ENCODE data around the gene STK32A. TPM values are rescaled to one million over a fixed set of nuclear protein-coding genes. Genes with fewer than 3 reads are reported as not detected.

The STK32A gene
- total and polyA plus RNA-seq, 4 experiments from 2014 or later = not detected

GRCh38 chr5:147303976-147304375 is 69.2 kb downstream of the STK32A start:
- H3K4me3 ChIP-seq (ENCODE audit: low read length in 2 of 2) = no peak overlapping the region

GRCh38 chr5:147305147-147305546 is 70.3 kb downstream of the STK32A start:
- ChIA-PET POLR2A (ENCODE audit: partially characterized antibody) (no interaction called here), CTCF (ENCODE audit: partially characterized antibody) (no interaction called here)

More at GRCh38 chr5:147303976-147304375, 69.2 kb downstream of the STK32A start:
- no peaks in the 10 kb centered on the region for H3K9me3 ChIP-seq (ENCODE audit: control insufficient read depth in 1 of 2, low read length in 2 of 2)
- no peak for DNase-seq
- no peaks in the 10 kb centered on the region for H3K4me1 Mint-ChIP-seq
- no peaks in the 10 kb centered on the region for H3K4me1 ChIP-seq (ENCODE audit: insufficient read depth, low read length)
- H3K9me3 Mint-ChIP-seq = peaks cover 0 to 5% (median 0%) of the 10 kb centered on the region in 8 donors
- H3K27me3 Mint-ChIP-seq = no peaks in the 10 kb centered on the region
- no peaks in the 10 kb centered on the region for H3K27me3 ChIP-seq (ENCODE audit: insufficient read depth, low read length)
- no peaks in the 10 kb centered on the region for H3K36me3 ChIP-seq (ENCODE audit: insufficient read depth, low read length)
- H3K36me3 Mint-ChIP-seq = no peaks in the 10 kb centered on the region
- POLR2A ChIA-PET (ENCODE audit: partially characterized antibody) = no interaction called here
- no peak overlapping the region for H3K4me3 Mint-ChIP-seq
- CTCF ChIA-PET (ENCODE audit: partially characterized antibody) = interaction anchor here (0.9 kb wide), 1 partner anchor 23 kb away, joined by 3 read pairs; no protein-coding TSS in a partner anchor
- intact Hi-C loops (cut with micrococcal nuclease) = no loop called here
- H3K27ac ChIP-seq (ENCODE audit: low read depth, low read length) = no peak overlapping the region
- no peak overlapping the region for H3K27ac Mint-ChIP-seq

GRCh38 chr5:147306351-147306750 is 71.5 kb downstream of the STK32A start:
- Histone ChIP-seq H3K27ac (ENCODE audit: low read depth, low read length) (no peak overlapping the region), H3K9me3 (ENCODE audit: control insufficient read depth in 1 of 2, low read length in 2 of 2) (no peaks in the 10 kb centered on the region), H3K4me3 (ENCODE audit: low read length in 2 of 2) (no peak overlapping the region), H3K27me3 (ENCODE audit: insufficient read depth, low read length) (no peaks in the 10 kb centered on the region), H3K4me1 (ENCODE audit: insufficient read depth, low read length) (no peaks in the 10 kb centered on the region), H3K36me3 (ENCODE audit: insufficient read depth, low read length) (no peaks in the 10 kb centered on the region)
- POLR2A ChIA-PET (ENCODE audit: partially characterized antibody) = no interaction called here
- Mint-ChIP-seq H3K27me3 (no peaks in the 10 kb centered on the region), H3K4me3 (no peak overlapping the region), H3K4me1 (no peaks in the 10 kb centered on the region), H3K9me3 (peaks cover 0 to 5% (median 0%) of the 10 kb centered on the region in 8 donors), H3K27ac (no peak overlapping the region), H3K36me3 (no peaks in the 10 kb centered on the region)
- CTCF ChIA-PET (ENCODE audit: partially characterized antibody) = no interaction called here
- DNase-seq = no peak
- intact Hi-C loops (cut with micrococcal nuclease) = no loop called here

More at GRCh38 chr5:147305147-147305546, 70.3 kb downstream of the STK32A start:
- Mint-ChIP-seq H3K4me3 (no peak overlapping the region), H3K4me1 (no peaks in the 10 kb centered on the region), H3K36me3 (no peaks in the 10 kb centered on the region), H3K9me3 (peaks cover 0 to 5% (median 0%) of the 10 kb centered on the region in 8 donors), H3K27me3 (no peaks in the 10 kb centered on the region), H3K27ac (no peak overlapping the region)
- intact Hi-C loops (cut with micrococcal nuclease) = no loop called here
- H3K27ac ChIP-seq (ENCODE audit: low read depth, low read length) = no peak overlapping the region
- H3K27me3 ChIP-seq (ENCODE audit: insufficient read depth, low read length) = no peaks in the 10 kb centered on the region
- no peaks in the 10 kb centered on the region for H3K36me3 ChIP-seq (ENCODE audit: insufficient read depth, low read length)
- no peak overlapping the region for H3K4me3 ChIP-seq (ENCODE audit: low read length in 2 of 2)
- H3K9me3 ChIP-seq (ENCODE audit: control insufficient read depth in 1 of 2, low read length in 2 of 2) = no peaks in the 10 kb centered on the region
- no peak for DNase-seq
- H3K4me1 ChIP-seq (ENCODE audit: insufficient read depth, low read length) = no peaks in the 10 kb centered on the region

GRCh38 chr5:147307170-147307569 is 72.3 kb downstream of the STK32A start:
- intact Hi-C loops (cut with micrococcal nuclease) = no loop called here
- H3K36me3 ChIP-seq (ENCODE audit: insufficient read depth, low read length) = no peaks in the 10 kb centered on the region
- CTCF ChIA-PET (ENCODE audit: partially characterized antibody) = no interaction called here
- POLR2A ChIA-PET (ENCODE audit: partially characterized antibody) = no interaction called here
- H3K9me3 ChIP-seq (ENCODE audit: control insufficient read depth in 1 of 2, low read length in 2 of 2) = no peaks in the 10 kb centered on the region
- H3K27ac ChIP-seq (ENCODE audit: low read depth, low read length) = no peak overlapping the region
- H3K27me3 ChIP-seq (ENCODE audit: insufficient read depth, low read length) = no peaks in the 10 kb centered on the region
- no peak overlapping the region for H3K27ac Mint-ChIP-seq
- no peaks in the 10 kb centered on the region for H3K36me3 Mint-ChIP-seq
- no peaks in the 10 kb centered on the region for H3K4me1 ChIP-seq (ENCODE audit: insufficient read depth, low read length)
- H3K9me3 Mint-ChIP-seq = peaks cover 0 to 5% (median 0%) of the 10 kb centered on the region in 8 donors
- H3K4me3 ChIP-seq (ENCODE audit: low read length in 2 of 2) = no peak overlapping the region
- no peaks in the 10 kb centered on the region for H3K27me3 Mint-ChIP-seq
- no peaks in the 10 kb centered on the region for H3K4me1 Mint-ChIP-seq
- H3K4me3 Mint-ChIP-seq = no peak overlapping the region
- DNase-seq = no peak

- H3K27ac Mint-ChIP-seq = no peak overlapping the region
- no peak for DNase-seq
These were observed 74.8 kb downstream of the STK32A start for GRCh38 chr5:147309621-147310020.

GRCh38 chr5:147310059-147310704 is 75.4 kb downstream of the STK32A start:
- H3K9me3 ChIP-seq (ENCODE audit: control insufficient read depth in 1 of 2, low read length in 2 of 2) = no peaks in the 10 kb centered on the region
- POLR2A ChIA-PET (ENCODE audit: partially characterized antibody) = no interaction called here
- no peak overlapping the region for H3K4me3 ChIP-seq (ENCODE audit: low read length in 2 of 2)
- no peak for DNase-seq
- H3K4me1 ChIP-seq (ENCODE audit: insufficient read depth, low read length) = no peaks in the 10 kb centered on the region
- no peaks in the 10 kb centered on the region for H3K27me3 ChIP-seq (ENCODE audit: insufficient read depth, low read length)
- H3K36me3 Mint-ChIP-seq = no peaks in the 10 kb centered on the region
- peak overlapping the region in 1 of 7 donors; percentile 30 for H3K27ac Mint-ChIP-seq
- intact Hi-C loops (cut with micrococcal nuclease) = no loop called here
- CTCF ChIA-PET (ENCODE audit: partially characterized antibody) = no interaction called here
- H3K36me3 ChIP-seq (ENCODE audit: insufficient read depth, low read length) = no peaks in the 10 kb centered on the region
- no peaks in the 10 kb centered on the region for H3K27me3 Mint-ChIP-seq
- no peak overlapping the region for H3K27ac ChIP-seq (ENCODE audit: low read depth, low read length)
- H3K4me3 Mint-ChIP-seq = no peak overlapping the region
- no peaks in the 10 kb centered on the region for H3K9me3 Mint-ChIP-seq
- no peaks in the 10 kb centered on the region for H3K4me1 Mint-ChIP-seq

More at GRCh38 chr5:147309621-147310020, 74.8 kb downstream of the STK32A start:
- Histone ChIP-seq H3K27me3 (ENCODE audit: insufficient read depth, low read length) (no peaks in the 10 kb centered on the region), H3K4me1 (ENCODE audit: insufficient read depth, low read length) (no peaks in the 10 kb centered on the region), H3K27ac (ENCODE audit: low read depth, low read length) (no peak overlapping the region), H3K4me3 (ENCODE audit: low read length in 2 of 2) (no peak overlapping the region), H3K36me3 (ENCODE audit: insufficient read depth, low read length) (no peaks in the 10 kb centered on the region), H3K9me3 (ENCODE audit: control insufficient read depth in 1 of 2, low read length in 2 of 2) (no peaks in the 10 kb centered on the region)
- Mint-ChIP-seq H3K27me3 (no peaks in the 10 kb centered on the region), H3K4me1 (no peaks in the 10 kb centered on the region), H3K4me3 (no peak overlapping the region), H3K9me3 (no peaks in the 10 kb centered on the region), H3K36me3 (no peaks in the 10 kb centered on the region)
- intact Hi-C loops (cut with micrococcal nuclease) = no loop called here
- POLR2A ChIA-PET (ENCODE audit: partially characterized antibody) = no interaction called here
- CTCF ChIA-PET (ENCODE audit: partially characterized antibody) = no interaction called here

- DNase-seq = no peak
- no peaks in the 10 kb centered on the region for H3K9me3 Mint-ChIP-seq
- H3K4me3 Mint-ChIP-seq = no peak overlapping the region
- Histone ChIP-seq H3K4me3 (ENCODE audit: low read length in 2 of 2) (no peak overlapping the region), H3K27me3 (ENCODE audit: insufficient read depth, low read length) (no peaks in the 10 kb centered on the region), H3K36me3 (ENCODE audit: insufficient read depth, low read length) (no peaks in the 10 kb centered on the region), H3K27ac (ENCODE audit: low read depth, low read length) (no peak overlapping the region), H3K4me1 (ENCODE audit: insufficient read depth, low read length) (no peaks in the 10 kb centered on the region), H3K9me3 (ENCODE audit: control insufficient read depth in 1 of 2, low read length in 2 of 2) (no peaks in the 10 kb centered on the region)
- H3K4me1 Mint-ChIP-seq = no peaks in the 10 kb centered on the region
- H3K27me3 Mint-ChIP-seq = no peaks in the 10 kb centered on the region
- H3K27ac Mint-ChIP-seq = no peak overlapping the region
- intact Hi-C loops (cut with micrococcal nuclease) = no loop called here
- CTCF ChIA-PET (ENCODE audit: partially characterized antibody) = no interaction called here
- no peaks in the 10 kb centered on the region for H3K36me3 Mint-ChIP-seq
- POLR2A ChIA-PET (ENCODE audit: partially characterized antibody) = no interaction called here
These were observed 83.3 kb downstream of the STK32A start for GRCh38 chr5:147317978-147318684.
